Stimulated activated CD4-positive, alpha-beta T cell treated with anti-CD3 and anti-CD28 coated beads, Interleukin-2, amount 100 ng/mL, for 48 hours (primary cell): ENCODE data around the gene ATP12A.

Experiments
- DNase-seq, 2 donors: peaks; one replicate each; pipeline ENCODE4 v3.0.0-alpha.2; 2020

Gene ATP12A

GRCh38 chr13:24680258-24680920 lies at the start of gene ATP12A:
Gene ATP12A (plus strand): TSS chr13:24680408. CDS start chr13:24680744, 336 bp downstream.
- peak in 1 of 2 donors; percentile 38 for DNase-seq

DNA sequence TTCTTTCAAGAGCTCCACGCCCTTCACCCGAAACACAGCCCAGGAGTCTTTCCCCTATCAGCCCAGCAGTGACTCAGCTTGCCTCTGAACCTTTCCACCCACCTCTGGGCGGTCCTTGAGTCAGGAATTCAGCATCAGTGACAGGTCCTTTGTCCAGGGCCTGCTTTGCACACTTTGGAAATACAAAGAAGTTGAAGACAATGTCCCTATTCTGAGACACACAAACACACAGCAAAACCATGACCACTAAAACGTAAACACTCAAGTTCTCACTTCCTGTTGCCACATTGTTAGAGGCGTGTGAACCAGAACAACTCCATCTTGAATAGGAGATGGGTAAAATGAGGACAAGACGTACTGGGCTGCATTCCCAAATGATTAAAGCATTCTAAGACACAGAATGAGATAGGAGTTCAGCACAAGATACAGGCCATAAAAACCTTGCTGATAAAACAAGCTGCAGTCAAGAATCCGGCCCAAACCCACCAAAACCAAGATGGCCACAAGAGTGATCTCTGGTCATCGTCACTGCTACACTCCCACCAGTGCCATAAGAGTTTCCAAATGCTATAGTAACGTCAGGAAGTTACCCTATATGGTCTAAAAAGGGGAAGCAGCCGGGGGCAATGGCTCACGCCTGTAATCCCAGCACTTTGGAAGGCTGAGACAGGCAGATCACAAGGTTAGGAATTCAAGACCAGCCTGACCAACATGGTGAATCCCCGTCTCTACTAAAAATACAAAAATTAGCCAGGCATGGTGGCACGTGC lies 49.2 kb upstream of the ATP12A start:
- DNase-seq, result no peak

DNA sequence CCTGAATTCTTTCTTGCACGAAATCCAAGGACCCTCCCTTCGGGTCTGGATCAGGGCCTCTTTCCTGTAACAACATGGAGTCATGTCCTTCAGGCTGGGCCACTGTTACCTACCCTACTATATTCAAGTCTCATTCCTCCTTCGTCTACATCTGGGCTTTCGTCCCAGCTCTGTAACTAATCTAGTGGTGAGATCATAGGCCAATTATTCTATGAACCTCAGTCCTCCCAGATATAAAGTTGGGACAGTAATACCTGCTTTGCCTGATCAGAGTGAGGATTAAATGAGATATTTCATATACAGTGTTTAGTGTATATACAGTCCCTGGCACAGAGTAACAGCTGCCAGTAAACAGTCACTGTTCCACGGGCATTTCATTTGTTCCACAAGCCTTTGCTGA lies 48.3 kb upstream of the ATP12A start:
- DNase-seq, result no peak

DNA sequence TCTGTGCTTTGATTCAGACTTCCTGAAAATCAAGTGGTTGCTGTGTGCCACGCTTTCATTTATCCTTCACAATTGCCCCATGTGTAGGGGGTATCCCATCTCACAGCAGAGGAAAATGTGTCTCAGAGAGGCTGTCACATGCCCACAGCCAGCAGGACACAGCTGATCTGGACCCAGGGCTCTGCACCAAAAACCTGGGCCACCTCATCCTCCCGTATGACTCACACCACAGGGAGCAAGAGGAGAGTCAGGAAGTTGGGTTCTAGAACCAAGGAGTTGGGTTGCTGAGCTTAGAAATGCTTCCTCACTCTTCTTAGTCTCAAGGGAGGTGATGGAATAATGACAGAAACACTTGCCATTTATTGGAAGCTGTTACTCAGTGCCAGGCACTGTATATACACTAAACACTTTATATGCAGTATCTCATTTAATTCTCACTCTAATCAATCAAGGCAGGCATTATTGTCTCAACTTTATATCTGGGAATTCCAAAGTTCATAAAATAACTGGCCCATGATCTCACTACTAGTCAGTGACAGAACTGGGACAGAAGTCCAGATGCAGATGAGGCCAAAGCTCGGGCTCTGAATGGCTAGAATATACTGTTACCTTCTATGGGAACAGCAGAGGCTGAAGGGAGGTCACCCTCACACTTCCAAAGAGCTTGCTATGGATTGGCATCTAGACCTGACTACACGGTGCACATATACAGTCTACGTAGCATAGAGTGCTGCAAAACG lies 47.7 kb upstream of the ATP12A start:
- DNase-seq, result no peak

DNA sequence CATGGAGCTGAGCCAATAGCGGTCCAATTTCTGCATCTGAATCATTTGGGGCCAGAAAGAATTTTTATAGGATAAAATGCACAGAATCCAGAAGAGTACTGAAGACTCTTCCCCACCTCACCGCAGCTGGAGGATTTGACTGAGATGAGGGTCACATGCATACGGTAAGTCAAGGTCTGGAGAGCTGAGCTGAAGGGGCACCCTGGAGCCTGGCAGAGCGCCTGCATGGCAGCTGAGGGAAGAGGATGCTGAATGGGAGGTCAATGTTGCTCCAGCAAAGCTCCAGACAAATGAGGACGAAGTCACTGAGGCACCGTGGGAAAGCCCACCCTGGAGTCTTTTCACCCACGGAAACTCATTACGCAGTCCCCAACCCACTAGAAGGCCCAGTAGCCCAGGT lies 43.4 kb upstream of the ATP12A start:
- DNase-seq, result no peak

GRCh38 chr13:24638096-24638495 lies 42.1 kb upstream of the ATP12A start:
- DNase-seq, result no peak

DNA sequence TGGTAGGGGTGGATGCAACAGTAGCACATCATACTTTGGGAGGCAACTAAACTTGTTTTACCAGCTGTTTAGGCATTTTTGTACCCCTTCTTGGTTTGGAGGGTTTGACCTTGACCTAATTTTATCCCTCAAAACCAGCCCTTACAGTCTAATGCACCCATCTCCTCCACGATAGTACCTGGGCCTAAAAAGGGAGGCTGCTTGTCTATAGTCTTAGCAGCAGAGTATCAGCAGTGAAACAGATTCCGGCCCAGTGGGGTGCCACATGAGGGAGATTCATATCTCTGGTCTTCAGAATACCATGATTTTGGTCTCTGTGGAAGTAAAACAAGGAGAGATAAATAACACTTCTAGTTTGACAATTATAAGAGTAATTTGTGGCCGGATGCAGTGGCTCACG lies 39.5 kb upstream of the ATP12A start:
- no peak for DNase-seq

DNA sequence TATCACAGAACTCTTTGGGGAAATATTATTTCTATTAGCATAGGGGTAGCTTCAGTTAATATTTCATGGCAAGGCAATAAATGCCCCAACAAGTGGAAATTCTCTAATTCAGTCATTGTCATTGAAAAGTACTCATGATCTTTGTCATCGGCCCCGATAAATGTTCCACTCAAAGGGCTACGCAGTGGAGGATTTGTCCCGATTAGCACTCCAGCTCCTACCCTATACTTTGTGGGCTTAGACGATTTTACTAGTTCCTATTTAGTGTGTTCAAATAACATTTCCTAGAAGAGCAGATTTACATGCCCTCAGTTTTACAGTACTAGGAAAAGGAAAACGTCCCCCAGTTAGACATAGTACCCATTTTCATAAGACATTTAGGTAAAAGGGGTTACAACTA lies 38.0 kb upstream of the ATP12A start:
- DNase-seq, result no peak

- no peak for DNase-seq
Measured at GRCh38 chr13:24644036-24644435, 36.2 kb upstream of the ATP12A start.

GRCh38 chr13:24648271-24648670 lies 31.9 kb upstream of the ATP12A start:
- no peak for DNase-seq

- no peak for DNase-seq
Measured at GRCh38 chr13:24648983-24649687, 31.1 kb upstream of the ATP12A start.

DNA sequence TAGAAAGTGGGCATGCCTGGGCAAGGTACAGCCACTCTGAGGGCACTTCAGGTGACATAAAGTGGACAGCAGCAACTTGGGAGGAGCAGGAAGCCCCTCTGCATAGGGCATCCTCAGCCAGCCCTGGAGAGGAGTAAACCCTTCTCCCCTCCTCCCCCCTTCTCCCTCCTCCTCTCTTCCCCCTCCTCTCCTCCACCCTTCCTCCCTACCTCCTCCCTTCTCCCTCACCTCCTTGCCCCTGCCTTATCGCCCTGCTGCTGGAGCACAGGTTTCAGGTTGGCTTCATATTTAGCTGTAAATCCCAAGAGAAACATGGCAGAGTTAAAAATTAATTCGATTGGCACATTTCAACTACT lies 30.5 kb upstream of the ATP12A start:
- no peak for DNase-seq

- DNase-seq, result no peak
Measured at GRCh38 chr13:24650161-24650560, 30.0 kb upstream of the ATP12A start.

DNA sequence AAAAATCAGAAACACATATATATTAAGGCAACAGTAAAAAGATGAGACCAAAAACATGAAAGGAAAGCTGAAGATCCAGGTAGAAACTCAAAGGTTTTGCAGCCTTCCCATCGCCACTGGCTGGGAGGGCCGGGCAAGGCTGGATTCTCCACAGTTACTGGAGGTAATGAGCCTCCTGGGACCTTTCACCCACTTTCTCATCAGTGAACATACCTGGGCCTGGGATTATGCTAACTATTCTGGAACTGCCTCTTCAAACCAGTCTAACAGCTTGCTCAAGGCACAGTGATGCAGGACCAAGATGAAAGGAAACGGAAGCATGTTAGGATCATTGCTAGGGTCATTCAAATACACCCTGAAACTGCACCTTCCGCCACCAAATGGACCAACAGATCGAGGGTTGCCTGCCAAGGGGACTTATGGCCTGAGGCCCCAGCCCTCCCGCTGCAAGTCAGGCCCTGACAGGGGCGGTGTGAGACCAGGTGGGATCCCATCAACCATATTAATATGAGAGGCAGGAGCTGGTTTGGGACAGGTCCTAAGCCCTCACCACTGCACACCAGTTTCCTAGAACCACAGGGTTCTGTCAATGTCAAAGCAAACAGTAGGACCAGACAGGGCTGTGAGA lies 28.4 kb upstream of the ATP12A start:
- DNase-seq, result no peak

GRCh38 chr13:24652359-24652758 lies 27.8 kb upstream of the ATP12A start:
- DNase-seq, result no peak

DNA sequence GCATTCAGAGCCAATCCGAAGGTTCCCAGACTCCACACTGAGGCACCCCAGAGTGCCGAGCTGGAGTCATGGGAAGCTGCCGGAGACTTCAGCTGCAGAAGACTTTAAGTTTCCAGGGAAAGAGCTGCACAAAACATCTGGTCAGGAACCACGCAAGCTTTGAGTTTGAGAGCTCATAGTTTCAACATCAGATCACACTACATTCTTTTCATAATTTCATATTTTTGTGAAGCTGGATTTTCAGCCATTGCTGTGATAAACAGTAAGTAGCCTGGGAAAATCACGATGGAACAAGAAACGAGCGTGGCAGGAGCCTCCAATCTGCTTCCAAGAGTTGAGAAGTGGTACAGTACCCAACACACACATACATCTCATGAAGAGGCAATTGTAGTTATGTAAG lies 25.5 kb upstream of the ATP12A start:
- DNase-seq, result no peak

- DNase-seq, result no peak
Measured at GRCh38 chr13:24659239-24659638, 21.0 kb upstream of the ATP12A start.

DNA sequence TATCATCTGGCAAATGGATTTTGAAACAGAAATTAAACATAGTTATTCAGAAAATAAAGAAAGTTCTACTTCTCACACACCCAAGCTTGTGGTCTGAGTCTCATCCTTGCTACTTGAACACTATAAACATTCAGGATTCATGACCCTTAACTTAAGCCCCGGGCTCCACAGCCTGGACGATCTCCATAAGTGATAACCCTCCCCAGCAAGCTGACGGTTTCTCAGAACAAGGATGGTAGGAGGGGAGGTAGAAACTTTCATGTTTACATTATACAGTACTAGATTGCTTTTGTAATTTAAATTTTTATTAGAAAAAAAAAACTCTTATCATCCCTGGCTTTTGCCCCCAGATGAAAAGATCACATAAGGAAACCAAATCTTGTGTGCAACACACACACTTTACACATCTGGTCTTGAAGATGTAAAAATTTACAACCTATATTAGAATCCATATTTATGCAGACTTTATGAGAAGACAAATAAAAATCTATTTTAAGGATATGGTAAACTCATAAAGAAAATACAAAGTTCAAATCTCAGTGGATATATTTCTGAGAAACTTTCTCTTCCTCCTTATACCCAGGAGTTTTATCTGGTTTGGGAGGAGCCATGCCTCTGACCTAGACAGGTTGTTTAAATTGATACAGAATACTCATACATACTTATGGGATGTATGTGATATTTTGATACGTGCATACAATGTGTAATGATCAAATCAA lies 20.0 kb upstream of the ATP12A start:
- no peak for DNase-seq

GRCh38 chr13:24661713-24662112 lies 18.5 kb upstream of the ATP12A start:
- DNase-seq, result no peak

DNA sequence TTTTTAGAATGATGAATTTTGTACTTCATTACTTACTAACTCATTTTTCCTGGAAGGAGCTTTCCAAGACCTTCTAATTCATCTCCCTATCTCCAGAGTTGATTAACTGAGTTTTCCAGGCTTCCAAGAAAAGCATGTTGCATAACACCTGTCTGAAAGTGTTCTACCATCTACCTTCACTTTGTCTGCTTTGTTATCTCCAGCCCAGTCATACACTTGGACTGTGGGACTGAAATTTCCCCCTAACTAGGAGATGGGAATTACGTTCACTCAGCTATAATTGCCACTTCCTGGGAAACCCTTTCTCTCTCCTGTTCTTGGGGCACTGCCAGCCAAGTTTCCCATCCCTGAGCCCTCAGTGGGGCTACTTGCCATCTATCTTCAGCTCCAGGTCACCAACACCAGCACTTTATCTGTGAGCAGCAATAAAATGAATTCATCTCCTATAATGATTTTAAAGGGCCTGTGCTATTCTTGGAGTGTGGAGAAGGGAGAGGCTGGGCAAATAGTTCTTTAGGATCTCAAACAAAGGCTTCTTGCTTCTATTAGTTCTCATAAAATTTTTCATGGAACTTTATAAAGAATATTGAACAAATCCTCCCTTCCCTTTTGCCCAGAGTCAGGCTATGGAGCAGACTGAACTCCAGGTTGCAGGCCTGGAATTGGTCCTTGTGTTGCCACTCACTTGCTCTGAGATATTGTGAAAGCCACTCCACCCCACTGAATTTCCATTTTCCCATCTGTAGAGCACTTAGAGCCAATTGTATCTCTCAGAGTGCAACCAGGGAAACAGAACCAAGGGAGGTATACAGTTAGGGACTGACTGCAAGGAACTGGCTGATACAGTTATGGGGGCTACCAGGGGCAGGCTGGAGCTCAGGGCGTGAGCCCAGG lies 17.8 kb upstream of the ATP12A start:
- no peak for DNase-seq

- DNase-seq, result no peak
Measured at GRCh38 chr13:24663089-24663395, 17.2 kb upstream of the ATP12A start.
